GM12878 (cell line): ENCODE measurements around the gene HAO1. TPM values are rescaled to one million over a fixed set of nuclear protein-coding genes. Genes with fewer than 3 reads are reported as not detected.

Experiments
- BCL3 ChIP-seq: IDR thresholded peaks from 2 replicates; pipeline ENCODE4 v1.6.1; 2011; ENCODE audit warnings: borderline replicate concordance, low read depth, mild to moderate bottlenecking, moderate library complexity, low read length; ENCODE audit not compliant: insufficient read depth, poor library complexity, severe bottlenecking
- BCLAF1 ChIP-seq: fragments of 450-650 bp; IDR thresholded peaks from 2 replicates; pipeline ENCODE4 v1.6.1; 2017; ENCODE audit warnings: antibody characterized with exemption, mild to moderate bottlenecking, moderate library complexity
- JUNB ChIP-seq: IDR thresholded peaks from 2 replicates; pipeline ENCODE4 v1.6.1; 2016; ENCODE audit warnings: antibody characterized with exemption, mild to moderate bottlenecking
- KDM1A ChIP-seq: fragments of 200-600 bp; sonication (generic); IDR thresholded peaks from 2 replicates; pipeline ENCODE4 v1.6.1; 2016; ENCODE audit warnings: borderline replicate concordance
- ZBTB33 ChIP-seq: fragments of 450-650 bp; IDR thresholded peaks from 2 replicates; pipeline ENCODE4 v1.6.1; 2017; ENCODE audit warnings: mild to moderate bottlenecking
- ZNF384 ChIP-seq: IDR thresholded peaks from 2 replicates; pipeline ENCODE4 v1.6.1; 2012; ENCODE audit warnings: low read depth, mild to moderate bottlenecking, low read length, improper control_type of control experiment, borderline replicate concordance
- polyA plus RNA-seq, 11 experiments: library from polyadenylated mRNA; depleted of rRNA in 4 of 11; unstranded in 6 of 11; stranded (reverse) in 5 of 11; fragments of >200 nt; fragmentation: Nextera tagmentation in 4 of 11; fragmentation: Illumina TruSeq in 1 of 11; extraction: Ambion mirVana in 4 of 11; extraction: Trizol in 1 of 11; gene quantifications; 1 replicate in 1 of 11; 2 replicates in 10 of 11; pipeline versions ENCODE4 v1.2.1 to v1.2.3, GENCODE V29; 2011 to 2016; ENCODE audit warnings: inconsistent platforms in 2 of 11, missing spikeins in 2 of 11, low read depth in 1 of 11
- total RNA-seq, 4 experiments: library from RNA; depleted of rRNA in 3 of 4; stranded (reverse); fragments of >200 nt in 3 of 4; fragmentation: Illumina TruSeq in 1 of 4; extraction: Trizol in 1 of 4; gene quantifications; 2 replicates each; pipeline versions ENCODE4 v1.2.1 to v1.2.3, GENCODE V29; 2013 to 2021
- TF ChIP-seq, protein P1 (sequence below): fragments of 450-650 bp; IDR thresholded peaks from 2 replicates; pipeline ENCODE4 v1.6.1; 2018; ENCODE audit warnings: mild to moderate bottlenecking, low read depth, moderate library complexity; ENCODE audit not compliant: partially characterized antibody

Gene HAO1
- total and polyA plus RNA-seq, 10 of the 15 experiments (the other 5 are each of a cell fraction or from before 2014, with no cell fraction given) = 0.03 to 0.29 (median 0.05) TPM; not detected in 7

DNA sequence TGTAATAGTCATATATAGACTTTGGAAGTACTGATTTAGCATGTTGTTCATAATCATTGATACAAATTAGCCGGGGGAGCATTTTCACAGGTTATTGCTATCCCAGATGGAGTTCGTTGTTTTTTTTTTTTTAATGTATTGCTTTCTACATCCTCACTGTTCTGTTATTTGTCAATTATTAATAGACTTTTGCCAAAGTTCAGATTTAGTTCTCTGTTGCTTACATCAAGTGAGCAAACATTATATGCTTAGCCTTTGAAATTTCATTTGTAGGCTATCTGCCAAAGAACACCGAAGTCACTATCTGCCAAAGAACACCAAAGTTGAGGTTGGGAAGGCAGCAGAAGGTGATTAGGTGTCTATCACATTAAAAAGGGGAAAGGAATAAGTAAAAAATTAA is at the start of gene HAO1 (continued):
- TF ChIP-seq BCLAF1 = no peak
- TF ChIP-seq JUNB = no peak
- TF ChIP-seq ZNF384 = no peak
- no peak for TF ChIP-seq KDM1A
- TF ChIP-seq ZBTB33 = no peak
- TF ChIP-seq, protein P1, sequence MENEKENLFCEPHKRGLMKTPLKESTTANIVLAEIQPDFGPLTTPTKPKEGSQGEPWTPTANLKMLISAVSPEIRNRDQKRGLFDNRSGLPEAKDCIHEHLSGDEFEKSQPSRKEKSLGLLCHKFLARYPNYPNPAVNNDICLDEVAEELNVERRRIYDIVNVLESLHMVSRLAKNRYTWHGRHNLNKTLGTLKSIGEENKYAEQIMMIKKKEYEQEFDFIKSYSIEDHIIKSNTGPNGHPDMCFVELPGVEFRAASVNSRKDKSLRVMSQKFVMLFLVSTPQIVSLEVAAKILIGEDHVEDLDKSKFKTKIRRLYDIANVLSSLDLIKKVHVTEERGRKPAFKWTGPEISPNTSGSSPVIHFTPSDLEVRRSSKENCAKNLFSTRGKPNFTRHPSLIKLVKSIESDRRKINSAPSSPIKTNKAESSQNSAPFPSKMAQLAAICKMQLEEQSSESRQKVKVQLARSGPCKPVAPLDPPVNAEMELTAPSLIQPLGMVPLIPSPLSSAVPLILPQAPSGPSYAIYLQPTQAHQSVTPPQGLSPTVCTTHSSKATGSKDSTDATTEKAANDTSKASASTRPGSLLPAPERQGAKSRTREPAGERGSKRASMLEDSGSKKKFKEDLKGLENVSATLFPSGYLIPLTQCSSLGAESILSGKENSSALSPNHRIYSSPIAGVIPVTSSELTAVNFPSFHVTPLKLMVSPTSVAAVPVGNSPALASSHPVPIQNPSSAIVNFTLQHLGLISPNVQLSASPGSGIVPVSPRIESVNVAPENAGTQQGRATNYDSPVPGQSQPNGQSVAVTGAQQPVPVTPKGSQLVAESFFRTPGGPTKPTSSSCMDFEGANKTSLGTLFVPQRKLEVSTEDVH = no peak
- TF ChIP-seq BCL3 = no peak
